ENCODE measurements around the gene TIGD2.

The TIGD2 gene

DNA sequence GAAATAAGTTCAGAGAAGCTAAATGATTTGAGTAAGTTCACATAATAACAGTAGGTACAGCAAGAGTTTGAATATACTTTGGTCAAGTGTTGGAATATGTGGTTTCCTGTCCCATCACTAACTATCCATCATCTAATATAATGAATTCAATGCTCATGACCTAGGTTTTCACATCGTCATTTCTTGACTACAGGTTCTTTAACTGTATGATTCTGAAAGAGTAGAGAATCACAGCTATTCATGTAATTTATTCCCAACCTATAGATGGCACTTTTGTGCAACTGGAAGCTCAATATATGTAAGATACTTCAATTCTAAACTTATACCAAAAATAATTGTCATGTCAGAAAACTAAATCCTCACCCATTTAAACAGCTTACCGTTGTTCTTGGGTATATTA lies 53.1 kb downstream of the TIGD2 start:
- peak in 1 of 2 experiments; percentile 27 for DNase-seq

All from NCI-H524 (cell line).